Retinal pigment epithelial cell (primary cell): ENCODE measurements around the gene RNF166.

Source experiments
- DNase-seq: peaks from one replicate; pipeline ENCODE4 v3.0.0-alpha.2; 2010; ENCODE audit warnings: low read depth
- H3K4me3 ChIP-seq: 2 replicates; pipeline ENCODE4 v1.5.1; 2011; ENCODE audit warnings: mild to moderate bottlenecking, low read length, control low read depth, moderate library complexity
- CTCF ChIP-seq: conservative IDR thresholded peaks from 2 replicates; pipeline ENCODE4 v1.5.1; 2011; ENCODE audit warnings: low read depth, low read length, control low read depth, inconsistent platforms

Gene RNF166

GRCh38 chr16:88649195-88649923, 56.8 kb downstream of the RNF166 start:
- no peak for TF ChIP-seq CTCF

DNA sequence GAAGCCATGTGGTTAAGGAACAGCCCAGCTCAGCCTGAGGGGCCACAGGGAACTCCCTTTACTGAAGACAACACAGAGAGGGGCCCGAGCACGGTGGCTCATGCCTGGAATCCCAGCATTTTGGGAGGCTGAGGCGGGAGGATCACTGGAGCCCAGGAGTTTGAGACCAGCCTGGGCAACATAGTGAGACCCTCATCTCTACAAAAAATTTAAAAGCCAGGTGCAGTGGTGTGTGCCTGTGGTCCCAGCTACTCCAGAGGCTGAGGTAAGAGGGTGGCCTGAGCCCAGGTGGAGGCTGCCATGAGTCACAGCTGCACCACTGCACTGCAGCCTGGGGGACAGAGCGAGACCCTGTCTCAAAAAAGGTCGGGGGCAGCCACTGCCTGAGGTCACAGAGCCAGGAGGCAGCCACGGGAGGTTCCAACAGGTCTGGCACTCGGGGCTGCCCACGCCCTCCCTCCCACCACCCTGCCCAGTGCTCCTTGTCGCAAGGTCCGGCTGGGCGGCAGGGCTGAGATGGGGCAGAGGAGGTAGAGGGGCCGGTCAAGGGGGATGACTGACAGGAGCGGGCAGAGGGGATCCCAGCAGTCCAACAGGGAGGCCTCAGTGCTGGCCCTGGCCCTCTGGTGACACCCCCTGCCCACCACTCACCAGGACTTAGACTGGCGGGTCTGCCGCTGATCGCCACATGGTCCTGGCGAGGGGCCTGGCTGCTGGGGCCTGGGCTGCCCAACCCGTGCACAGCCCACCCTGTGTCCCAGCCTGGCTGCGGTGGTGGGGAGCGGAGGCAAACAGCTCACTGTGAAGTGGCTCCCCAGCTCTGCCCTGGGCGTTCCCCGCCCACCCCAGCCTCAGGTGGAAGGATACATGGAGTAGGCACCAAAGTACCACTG, 58.8 kb downstream of the RNF166 start:
- H3K4me3 ChIP-seq: no peak overlapping the region
- no peak for DNase-seq
- no peak for TF ChIP-seq CTCF

More at GRCh38 chr16:88649195-88649923, 56.8 kb downstream of the RNF166 start:
- no peak for DNase-seq
- peak overlapping the region; percentile 75 for H3K4me3 ChIP-seq
